Adrenal gland (tissue), 12 donors: ENCODE results near the gene CLUH. TPM values are rescaled to one million over a fixed set of nuclear protein-coding genes. Genes with fewer than 3 reads are reported as not detected.

Source experiments
- DNase-seq, 7 donors: peaks; one replicate each; pipeline ENCODE4 v3.0.0-alpha.2; 2019 to 2020
- H3K27ac ChIP-seq, 5 donors: fragments of 200-600 bp; sonication (generic) in 4 of 5; 1 replicate in 3 of 5; 2 replicates in 2 of 5; pipeline versions ENCODE4 v1.5.1 to v1.8.0; 2016 to 2020; ENCODE audit warnings: mild to moderate bottlenecking in 1 of 5
- H3K27me3 ChIP-seq: fragments of 200-600 bp; 2 replicates; pipeline ENCODE4 v1.8.0; 2021
- H3K36me3 ChIP-seq, 2 donors: fragments of 200-600 bp; replicated peaks in 1 of 2; 1 replicate in 1 of 2; 2 replicates in 1 of 2; pipeline versions ENCODE4 v1.5.1 to v1.8.0; 2018 to 2022
- H3K4me1 ChIP-seq, 2 donors: fragments of 200-600 bp; replicated peaks in 1 of 2; 1 replicate in 1 of 2; 2 replicates in 1 of 2; pipeline versions ENCODE4 v1.5.1 to v1.8.0; 2018 to 2021
- H3K4me3 ChIP-seq, 4 donors: fragments of 200-600 bp; sonication (generic) in 3 of 4; one replicate each; pipeline ENCODE4 v1.5.1; 2016 to 2018
- H3K9me3 ChIP-seq, 3 donors: fragments of 200-600 bp; sonication (generic) in 1 of 3; replicated peaks in 1 of 3; 1 replicate in 2 of 3; 2 replicates in 1 of 3; pipeline versions ENCODE4 v1.5.1 to v1.8.0; 2016 to 2021
- CTCF ChIP-seq, 6 experiments: fragments of 450-650 bp in 4 of 6; fragments of 200-600 bp in 2 of 6; sonication (generic) in 1 of 6; IDR thresholded peaks; 1 replicate in 5 of 6; 2 replicates in 1 of 6; pipeline versions ENCODE4 v1.5.1 to v1.8.0; 2016 to 2021; ENCODE audit warnings: antibody characterized with exemption in 6 of 6, mild to moderate bottlenecking in 2 of 6, moderate library complexity in 1 of 6
- POLR2A ChIP-seq, 2 donors: fragments of 450-650 bp; IDR thresholded peaks; one replicate each; pipeline ENCODE4 v1.6.1; 2017; ENCODE audit warnings: antibody characterized with exemption in 2 of 2, mild to moderate bottlenecking in 2 of 2, moderate library complexity in 1 of 2
- WGBS, 4 donors: extraction: QIAGEN DNeasy Blood & Tissue Kit in 2 of 4; methylation state at CpG; one replicate each; pipeline versions ENCODE4 v1.1.5 to v1.1.7; 2013 to 2017; 5-methylcytosine and 5-hydroxymethylcytosine counted together
- intact Hi-C, 2 donors: fragments of 100-400 bp; cut with DNase I; formaldehyde crosslinking; loops; one replicate each; pipeline versions ENCODE4 v1.14.1 to v1.15.0; 2022 to 2023
- polyA plus RNA-seq, 3 donors: library from polyadenylated mRNA; stranded (reverse); fragments of 200-250 nt in 2 of 3; fragments of 350-450 nt in 1 of 3; fragmentation: Illumina TruSeq in 1 of 3; extraction: RNeasy Lipid Tissue Mini Kit (QIAGEN cat#74804) in 1 of 3; gene quantifications; one replicate each; pipeline ENCODE4 v1.2.3, GENCODE V29; 2013 to 2014
- total RNA-seq, 9 donors: library from RNA; depleted of rRNA in 4 of 9; stranded (reverse); fragments of >200 nt in 4 of 9; fragments of 120-200 nt in 1 of 9; fragmentation: NEBNext Ultra II Directional in 1 of 9; extraction: Animal tissue kit (Norgen Biotek cat#: 25700) in 1 of 9; gene quantifications; one replicate each; pipeline versions ENCODE4 v1.1.0 to v1.2.4, GENCODE V29; 2013 to 2023
- donor health status: healthy with polysubstance abuse.
- donor health status: Bipolar disorder and iron deficiency.
- donor health status: DM: yes; HTN: yes; CAD: no.
- donor health status: DM: no; HTN: no; CAD: no.
- donor health status: DM: no; HTN: no; CAD: no.
- donor health status: DM: yes; HTN: yes; CAD: no.

CLUH gene
- total and polyA plus RNA-seq, 12 donors = 28.0 to 191 (median 121) TPM

- TF ChIP-seq CTCF (IDR thresholded peaks at IDR 0.05) = no peak
- TF ChIP-seq POLR2A (IDR thresholded peaks at IDR 0.05) = no peak
- WGBS, 4 donors = 92 to 94% (median 93%) methylated on average over 18 of the region's 18 CpGs
- H3K4me3 ChIP-seq = no peak overlapping the region
- DNase-seq = no peak
- no peaks in the 10 kb centered on the region for H3K9me3 ChIP-seq
- H3K27me3 ChIP-seq = no peaks in the 10 kb centered on the region
- intact Hi-C loops = no loop called here
- H3K36me3 ChIP-seq = peaks cover 0 to 50% of the 10 kb centered on the region in 2 donors
- peaks cover 12 to 26% of the 10 kb centered on the region in 2 donors for H3K4me1 ChIP-seq
- H3K27ac ChIP-seq = no peak overlapping the region
Observed at GRCh38 chr17:2684549-2684948, 27.0 kb downstream of the CLUH start.

- Histone ChIP-seq H3K36me3 (peaks cover 0 to 52% of the 10 kb centered on the region in 2 donors), H3K27me3 (no peaks in the 10 kb centered on the region), H3K4me3 (no peak overlapping the region), H3K4me1 (peaks cover 12 to 20% of the 10 kb centered on the region in 2 donors), H3K27ac (no peak overlapping the region), H3K9me3 (no peaks in the 10 kb centered on the region)
- intact Hi-C loops = no loop called here
- 61 to 82% (median 73%) methylated on average over 8 of the region's 8 CpGs for WGBS, 4 donors
- DNase-seq = no peak
- no peak for TF ChIP-seq POLR2A (IDR thresholded peaks at IDR 0.05)
- no peak for TF ChIP-seq CTCF (IDR thresholded peaks at IDR 0.05)
Observed at GRCh38 chr17:2683912-2684311, 27.7 kb downstream of the CLUH start.

- Histone ChIP-seq H3K27me3 (no peaks in the 10 kb centered on the region), H3K4me3 (no peak overlapping the region), H3K4me1 (peaks cover 10 to 15% of the 10 kb centered on the region in 2 donors), H3K27ac (no peak overlapping the region), H3K9me3 (no peaks in the 10 kb centered on the region), H3K36me3 (peaks cover 0 to 68% of the 10 kb centered on the region in 2 donors)
- WGBS, 4 donors = 74 to 80% (median 76%) methylated on average over 3 of the region's 3 CpGs
- intact Hi-C loops = no loop called here
- TF ChIP-seq POLR2A (IDR thresholded peaks at IDR 0.05) (no peak), CTCF (IDR thresholded peaks at IDR 0.05) (no peak)
- no peak for DNase-seq
Observed at GRCh38 chr17:2682176-2682938, 29.2 kb downstream of the CLUH start.

GRCh38 chr17:2681650-2682049 lies 29.9 kb downstream of the CLUH start:
- Histone ChIP-seq H3K27me3 (no peaks in the 10 kb centered on the region), H3K4me1 (peaks cover 4 to 8% of the 10 kb centered on the region in 2 donors), H3K36me3 (peaks cover 0 to 71% of the 10 kb centered on the region in 2 donors), H3K4me3 (no peak overlapping the region), H3K9me3 (no peaks in the 10 kb centered on the region), H3K27ac (no peak overlapping the region)
- TF ChIP-seq CTCF (IDR thresholded peaks at IDR 0.05) = no peak
- no peak for TF ChIP-seq POLR2A (IDR thresholded peaks at IDR 0.05)
- 85 to 96% (median 86%) methylated on average over 7 of the region's 7 CpGs for WGBS, 4 donors
- DNase-seq = no peak
- intact Hi-C loops = no loop called here
